SJCRH30 (cell line): ENCODE data around the gene NUP37. TPM values are rescaled to one million over a fixed set of nuclear protein-coding genes. Genes with fewer than 3 reads are reported as not detected.

ENCODE experiments used
- DNase-seq, 2 experiments: peaks; one replicate each; pipeline ENCODE4 v3.0.0-alpha.2; 2015 to 2020
- H3K27ac ChIP-seq: fragments of 250-450 bp; sonication (Bioruptor Pico); 2 replicates; pipeline ENCODE4 v1.5.1; 2020; ENCODE audit warnings: mild to moderate bottlenecking, moderate library complexity
- H3K27me3 ChIP-seq: fragments of 250-450 bp; sonication (Bioruptor Pico); 2 replicates; pipeline ENCODE4 v1.5.1; 2020; ENCODE audit warnings: mild to moderate bottlenecking, moderate library complexity
- H3K36me3 ChIP-seq: fragments of 250-450 bp; sonication (Bioruptor Pico); 2 replicates; pipeline ENCODE4 v1.5.1; 2020; ENCODE audit warnings: mild to moderate bottlenecking, moderate library complexity
- H3K4me1 ChIP-seq: fragments of 250-450 bp; sonication (Bioruptor Pico); 2 replicates; pipeline ENCODE4 v1.5.1; 2020; ENCODE audit warnings: mild to moderate bottlenecking, moderate library complexity
- H3K4me3 ChIP-seq: fragments of 250-450 bp; sonication (Bioruptor Pico); 2 replicates; pipeline ENCODE4 v1.5.1; 2020; ENCODE audit warnings: mild to moderate bottlenecking, moderate library complexity
- H3K9me3 ChIP-seq: fragments of 250-450 bp; sonication (Bioruptor Pico); replicated peaks from 2 replicates; pipeline ENCODE4 v1.5.1; 2020; ENCODE audit warnings: mild to moderate bottlenecking, moderate library complexity
- total RNA-seq: library from RNA; depleted of rRNA; stranded (reverse); fragments of >200 nt; shearing (Covaris generic); gene quantifications from 2 replicates; pipeline ENCODE4 v1.2.3, GENCODE V29; 2014

Gene NUP37
- total RNA-seq, 1 experiment from 2014 or later: 63.5 TPM

GRCh38 chr12:102061560-102062418, 58.1 kb downstream of the NUP37 start, which contains the start of gene WASHC3:
WASHC3 (minus strand) TSS chr12:102061991; CDS start chr12:102061962, 29 bp downstream.
- no peaks in the 10 kb centered on the region for H3K9me3 ChIP-seq
- H3K36me3 ChIP-seq: no peaks in the 10 kb centered on the region

GRCh38 chr12:102061096-102061559, 58.8 kb downstream of the NUP37 start:
- Histone ChIP-seq H3K27me3 (no peaks in the 10 kb centered on the region), H3K4me3 (peak overlapping the region; percentile 81), H3K4me1 (no peaks in the 10 kb centered on the region), H3K27ac (peak overlapping the region; percentile 53), H3K9me3 (no peaks in the 10 kb centered on the region), H3K36me3 (no peaks in the 10 kb centered on the region)
- DNase-seq: no peak

More at GRCh38 chr12:102061560-102062418, 58.1 kb downstream of the NUP37 start, which contains the start of gene WASHC3:
- H3K27ac ChIP-seq: peak within 1 kb of the TSS; percentile 53
- H3K27me3 ChIP-seq: no peaks in the 10 kb centered on the region
- no peaks in the 10 kb centered on the region for H3K4me1 ChIP-seq
- DNase-seq: peak; percentile 92 to 94
- peak within 1 kb of the TSS; percentile 81 for H3K4me3 ChIP-seq

- Histone ChIP-seq H3K4me1 (no peaks in the 10 kb centered on the region), H3K27ac (no peak overlapping the region), H3K27me3 (no peaks in the 10 kb centered on the region), H3K9me3 (no peaks in the 10 kb centered on the region), H3K4me3 (no peak overlapping the region), H3K36me3 (no peaks in the 10 kb centered on the region)
- no peak for DNase-seq
Observed at GRCh38 chr12:102059343-102059742, 60.6 kb downstream of the NUP37 start.

- DNase-seq: no peak
- H3K27ac ChIP-seq: no peak overlapping the region
Observed at GRCh38 chr12:102054345-102054744, 65.6 kb downstream of the NUP37 start.

DNA sequence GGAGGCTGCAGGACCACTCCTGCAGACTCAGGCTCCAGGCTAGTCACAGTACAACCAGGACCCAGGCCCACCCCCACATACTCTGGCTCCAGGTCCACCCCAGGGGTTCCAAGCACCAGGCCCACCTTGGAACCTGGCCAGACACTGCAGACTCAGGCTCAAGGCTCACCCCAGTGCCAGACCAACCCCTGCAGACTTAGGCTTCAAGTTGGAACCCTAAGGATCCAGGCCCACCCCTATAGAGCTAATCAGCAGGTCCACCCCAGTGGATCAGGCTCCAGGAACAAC, 66.9 kb downstream of the NUP37 start:
- no peak overlapping the region for H3K27ac ChIP-seq
- H3K9me3 ChIP-seq: no peaks in the 10 kb centered on the region
- DNase-seq: no peak
- no peaks in the 10 kb centered on the region for H3K36me3 ChIP-seq
- no peak overlapping the region for H3K4me3 ChIP-seq
- no peaks in the 10 kb centered on the region for H3K4me1 ChIP-seq
- H3K27me3 ChIP-seq: no peaks in the 10 kb centered on the region

More at GRCh38 chr12:102054345-102054744, 65.6 kb downstream of the NUP37 start:
- H3K9me3 ChIP-seq: no peaks in the 10 kb centered on the region
- H3K4me3 ChIP-seq: no peak overlapping the region
- no peaks in the 10 kb centered on the region for H3K27me3 ChIP-seq
- H3K36me3 ChIP-seq: no peaks in the 10 kb centered on the region
- H3K4me1 ChIP-seq: no peaks in the 10 kb centered on the region

GRCh38 chr12:102052192-102053061, 67.5 kb downstream of the NUP37 start:
- no peaks in the 10 kb centered on the region for H3K27me3 ChIP-seq
- no peaks in the 10 kb centered on the region for H3K9me3 ChIP-seq
- H3K27ac ChIP-seq: no peak overlapping the region
- H3K4me1 ChIP-seq: no peaks in the 10 kb centered on the region
- DNase-seq: no peak
- 0 out of 2 replicates have a peak, but pooled peaks cover 2% of the 10 kb centered on the region for H3K36me3 ChIP-seq
- H3K4me3 ChIP-seq: no peak overlapping the region

DNA sequence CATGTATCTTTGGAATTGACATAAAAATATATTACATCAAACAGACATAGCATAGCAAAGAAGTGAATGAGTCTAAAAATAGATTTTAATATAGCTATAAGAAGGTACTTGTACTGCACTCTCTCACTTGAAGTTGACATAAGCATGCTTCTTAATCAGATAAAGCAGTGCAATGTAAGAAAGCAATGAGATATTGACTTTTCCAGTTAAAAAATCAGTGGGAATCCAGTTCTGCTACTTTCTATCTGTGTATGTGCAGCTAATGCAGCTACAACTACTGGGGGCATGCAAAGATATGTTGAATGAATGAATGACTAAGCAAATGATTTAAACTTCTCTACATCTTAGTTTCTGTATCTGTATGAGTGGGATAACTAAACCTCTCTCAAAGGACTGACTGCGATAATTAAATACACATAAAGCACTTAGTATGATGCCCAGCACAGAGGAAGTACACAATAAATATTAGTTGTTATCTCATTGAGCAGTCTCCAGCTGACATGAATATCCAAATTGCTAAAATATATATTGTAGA, 68.4 kb downstream of the NUP37 start:
- no peaks in the 10 kb centered on the region for H3K9me3 ChIP-seq
- H3K4me1 ChIP-seq: no peaks in the 10 kb centered on the region
- H3K27me3 ChIP-seq: no peaks in the 10 kb centered on the region
- H3K36me3 ChIP-seq: 0 out of 2 replicates have a peak, but pooled peaks cover 2% of the 10 kb centered on the region
- H3K27ac ChIP-seq: no peak overlapping the region
- no peak for DNase-seq
- no peak overlapping the region for H3K4me3 ChIP-seq

- H3K27me3 ChIP-seq: no peaks in the 10 kb centered on the region
- H3K4me3 ChIP-seq: no peak overlapping the region
- no peaks in the 10 kb centered on the region for H3K9me3 ChIP-seq
- no peak for DNase-seq
- H3K4me1 ChIP-seq: no peaks in the 10 kb centered on the region
- 0 out of 2 replicates have a peak, but pooled peaks cover 3% of the 10 kb centered on the region for H3K36me3 ChIP-seq
- H3K27ac ChIP-seq: no peak overlapping the region
Observed at GRCh38 chr12:102050660-102051430, 69.1 kb downstream of the NUP37 start.

DNA sequence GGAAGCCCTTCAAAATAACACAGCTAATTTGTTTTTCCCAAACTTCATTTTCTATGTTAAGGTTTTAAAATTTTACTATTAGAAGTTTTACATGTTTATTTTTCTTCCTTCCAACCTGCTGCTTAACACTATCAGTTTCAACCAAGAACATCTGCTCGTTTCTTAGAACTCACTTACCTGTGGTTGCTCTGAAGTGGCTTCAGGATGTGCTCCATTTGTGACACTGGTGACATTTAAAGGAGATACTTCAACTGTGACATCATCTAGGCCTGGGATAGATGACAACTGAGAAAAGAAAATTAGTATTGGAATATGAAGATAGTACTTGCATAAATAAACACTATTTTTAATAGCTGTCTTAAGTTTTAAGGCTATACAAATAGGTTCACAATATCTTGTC, 76.0 kb downstream of the NUP37 start:
- H3K4me3 ChIP-seq: no peak overlapping the region
- H3K36me3 ChIP-seq: 0 out of 2 replicates have a peak, but pooled peaks cover 9% of the 10 kb centered on the region
- no peaks in the 10 kb centered on the region for H3K9me3 ChIP-seq
- no peak overlapping the region for H3K27ac ChIP-seq
- H3K27me3 ChIP-seq: no peaks in the 10 kb centered on the region
- no peak for DNase-seq
- no peaks in the 10 kb centered on the region for H3K4me1 ChIP-seq

DNA sequence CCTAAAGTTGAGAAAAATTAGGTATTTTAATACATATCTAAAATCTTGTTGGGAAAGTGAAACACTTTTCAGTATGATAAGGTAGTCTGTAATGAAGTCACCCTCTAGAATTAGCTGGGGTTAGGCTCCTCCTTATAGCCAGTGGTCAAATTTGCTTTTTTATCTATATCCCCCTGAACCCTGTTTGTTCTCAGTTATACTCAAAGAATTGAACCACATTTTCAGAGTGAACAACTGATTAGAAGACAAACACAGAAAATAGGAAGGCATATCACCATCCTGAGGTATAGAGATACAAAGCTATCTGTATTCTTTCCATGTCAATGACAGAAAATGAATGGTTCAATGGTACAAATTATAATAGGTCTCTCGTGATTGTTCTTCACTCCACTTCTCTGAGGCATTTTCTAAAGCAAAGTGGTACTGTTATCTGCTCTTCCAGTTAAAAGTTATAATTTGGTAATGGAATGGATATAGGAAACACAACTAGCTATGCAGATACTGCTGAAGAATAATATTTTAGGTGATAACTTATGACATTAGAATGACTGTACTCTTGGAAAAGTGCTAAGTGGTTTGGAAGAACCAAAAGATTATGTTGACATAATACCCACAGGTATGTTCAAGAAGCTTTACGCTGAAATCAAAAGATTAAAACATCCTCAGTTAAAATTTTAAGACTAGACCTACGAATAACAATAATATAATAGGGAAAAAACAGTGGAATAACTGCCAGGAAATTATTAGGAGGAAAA, 85.7 kb downstream of the NUP37 start:
- no peaks in the 10 kb centered on the region; the same call in 1 of the 2 replicates for H3K36me3 ChIP-seq
- no peak overlapping the region for H3K27ac ChIP-seq
- H3K4me3 ChIP-seq: no peak overlapping the region
- no peaks in the 10 kb centered on the region for H3K27me3 ChIP-seq
- H3K4me1 ChIP-seq: no peaks in the 10 kb centered on the region
- DNase-seq: no peak
- H3K9me3 ChIP-seq: no peaks in the 10 kb centered on the region

- Histone ChIP-seq H3K4me1 (no peaks in the 10 kb centered on the region), H3K9me3 (no peaks in the 10 kb centered on the region), H3K36me3 (no peaks in the 10 kb centered on the region; the same call in 1 of the 2 replicates), H3K27ac (no peak overlapping the region), H3K4me3 (no peak overlapping the region), H3K27me3 (no peaks in the 10 kb centered on the region)
- no peak for DNase-seq
Observed at GRCh38 chr12:102031852-102032251, 88.1 kb downstream of the NUP37 start.

DNA sequence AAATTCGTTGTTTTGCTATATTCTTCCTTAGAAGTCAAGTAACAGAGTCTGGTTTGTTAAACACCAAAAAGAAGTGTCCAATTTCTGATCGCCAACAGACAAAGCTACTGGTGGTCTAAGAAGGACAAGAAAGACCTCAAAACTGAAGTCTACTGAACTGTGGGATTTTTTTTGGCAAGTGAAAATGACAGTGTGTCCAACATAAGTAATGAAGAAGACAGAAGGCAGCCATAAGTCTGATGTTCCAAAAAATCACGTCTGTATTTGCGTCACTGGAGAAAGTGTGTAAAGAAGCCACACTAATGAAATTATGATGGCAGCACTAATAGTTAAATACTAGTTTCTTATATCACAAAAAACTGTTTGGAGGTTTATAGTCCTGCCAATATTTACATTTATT, 90.8 kb downstream of the NUP37 start:
- Histone ChIP-seq H3K36me3 (no peaks in the 10 kb centered on the region), H3K4me3 (no peak overlapping the region), H3K9me3 (no peaks in the 10 kb centered on the region), H3K4me1 (no peaks in the 10 kb centered on the region), H3K27me3 (no peaks in the 10 kb centered on the region), H3K27ac (no peak overlapping the region)
- no peak for DNase-seq

- DNase-seq: no peak
- H3K9me3 ChIP-seq: no peaks in the 10 kb centered on the region
- H3K27ac ChIP-seq: no peak overlapping the region
- no peaks in the 10 kb centered on the region for H3K27me3 ChIP-seq
- no peak overlapping the region for H3K4me3 ChIP-seq
- no peaks in the 10 kb centered on the region for H3K36me3 ChIP-seq
- H3K4me1 ChIP-seq: no peaks in the 10 kb centered on the region
Observed at GRCh38 chr12:102026728-102027127, 93.2 kb downstream of the NUP37 start.
